ENCODE measurements around the gene PCSK6. TPM values are rescaled to one million over a fixed set of nuclear protein-coding genes. Genes with fewer than 3 reads are reported as not detected.

PCSK6 gene
- total RNA-seq, 1 experiment from 2014 or later: 2.9 TPM

- TF ChIP-seq, protein P1, sequence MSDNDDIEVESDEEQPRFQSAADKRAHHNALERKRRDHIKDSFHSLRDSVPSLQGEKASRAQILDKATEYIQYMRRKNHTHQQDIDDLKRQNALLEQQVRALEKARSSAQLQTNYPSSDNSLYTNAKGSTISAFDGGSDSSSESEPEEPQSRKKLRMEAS (CRISPR knock-in tag; IDR thresholded peaks at IDR 0.05): no peak
- TF ChIP-seq NFE2L1 (CRISPR knock-in tag; IDR thresholded peaks at IDR 0.05): no peak
- TF ChIP-seq NR3C1 (CRISPR knock-in tag; conservative IDR thresholded peaks at IDR 0.05; ENCODE audit: low read depth): no peak
- TF ChIP-seq, protein P2, sequence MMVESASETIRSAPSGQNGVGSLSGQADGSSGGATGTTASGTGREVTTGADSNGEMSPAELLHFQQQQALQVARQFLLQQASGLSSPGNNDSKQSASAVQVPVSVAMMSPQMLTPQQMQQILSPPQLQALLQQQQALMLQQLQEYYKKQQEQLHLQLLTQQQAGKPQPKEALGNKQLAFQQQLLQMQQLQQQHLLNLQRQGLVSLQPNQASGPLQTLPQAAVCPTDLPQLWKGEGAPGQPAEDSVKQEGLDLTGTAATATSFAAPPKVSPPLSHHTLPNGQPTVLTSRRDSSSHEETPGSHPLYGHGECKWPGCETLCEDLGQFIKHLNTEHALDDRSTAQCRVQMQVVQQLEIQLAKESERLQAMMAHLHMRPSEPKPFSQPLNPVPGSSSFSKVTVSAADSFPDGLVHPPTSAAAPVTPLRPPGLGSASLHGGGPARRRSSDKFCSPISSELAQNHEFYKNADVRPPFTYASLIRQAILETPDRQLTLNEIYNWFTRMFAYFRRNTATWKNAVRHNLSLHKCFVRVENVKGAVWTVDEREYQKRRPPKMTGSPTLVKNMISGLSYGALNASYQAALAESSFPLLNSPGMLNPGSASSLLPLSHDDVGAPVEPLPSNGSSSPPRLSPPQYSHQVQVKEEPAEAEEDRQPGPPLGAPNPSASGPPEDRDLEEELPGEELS (CRISPR knock-in tag; IDR thresholded peaks at IDR 0.05): no peak
- no peak for TF ChIP-seq HMGA2 (CRISPR knock-in tag; IDR thresholded peaks at IDR 0.05)
- TF ChIP-seq ZNF416 (CRISPR knock-in tag; IDR thresholded peaks at IDR 0.05): no peak
Observed at GRCh38 chr15:101444807-101445508, 44.5 kb downstream of the PCSK6 start (continued).

- Mint-ChIP-seq H3K4me3 (no peak overlapping the region), H3K4me1 (peaks cover 6% of the 10 kb centered on the region), H3K27ac (no peak overlapping the region), H3K27me3 (ENCODE audit: low read depth) (no peaks in the 10 kb centered on the region; the same call in 1 of the 2 replicates), H3K9me3 (0 out of 2 replicates have a peak, but pooled peaks cover 4% of the 10 kb centered on the region), H3K36me3 (no peaks in the 10 kb centered on the region)
- ATAC-seq: no peak
- DNase-seq (ENCODE audit: low spot score): no peak
- ChIA-PET CTCF (interaction anchor here (1.2 kb wide), 1 partner anchor 10 kb away, joined by 3 read pairs; no protein-coding TSS in a partner anchor), POLR2A (no interaction called here)
- TF ChIP-seq CREM (CRISPR knock-in tag; IDR thresholded peaks at IDR 0.05): no peak
- TF ChIP-seq ZNF263 (CRISPR knock-in tag; IDR thresholded peaks at IDR 0.05; ENCODE audit: low read depth): no peak
- TF ChIP-seq ELF4 (CRISPR knock-in tag; IDR thresholded peaks at IDR 0.05; ENCODE audit: low read depth): no peak
- TF ChIP-seq NR1H2 (CRISPR knock-in tag; IDR thresholded peaks at IDR 0.05): no peak
- TF ChIP-seq, protein P3, sequence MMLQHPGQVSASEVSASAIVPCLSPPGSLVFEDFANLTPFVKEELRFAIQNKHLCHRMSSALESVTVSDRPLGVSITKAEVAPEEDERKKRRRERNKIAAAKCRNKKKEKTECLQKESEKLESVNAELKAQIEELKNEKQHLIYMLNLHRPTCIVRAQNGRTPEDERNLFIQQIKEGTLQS (CRISPR knock-in tag; conservative IDR thresholded peaks at IDR 0.05): no peak
- no peak for TF ChIP-seq AR (CRISPR knock-in tag; IDR thresholded peaks at IDR 0.05)
- no peak for TF ChIP-seq AFF4 (CRISPR knock-in tag; IDR thresholded peaks at IDR 0.05; ENCODE audit: borderline replicate concordance)
- TF ChIP-seq ESRRA (CRISPR knock-in tag; IDR thresholded peaks at IDR 0.05; ENCODE audit: borderline replicate concordance): no peak
- TF ChIP-seq IRF2 (CRISPR knock-in tag; IDR thresholded peaks at IDR 0.05; ENCODE audit: borderline replicate concordance, low read depth): no peak
- TF ChIP-seq SOX15 (CRISPR knock-in tag; IDR thresholded peaks at IDR 0.05): no peak
- no peak for TF ChIP-seq EMX1 (CRISPR knock-in tag; IDR thresholded peaks at IDR 0.05)
- no peak for TF ChIP-seq SMAD4 (CRISPR knock-in tag; IDR thresholded peaks at IDR 0.05)
- TF ChIP-seq RORB (CRISPR knock-in tag; IDR thresholded peaks at IDR 0.05): no peak
Observed at GRCh38 chr15:101444015-101444414, 45.5 kb downstream of the PCSK6 start.
